ENCODE measurements around the gene RPH3AL. TPM values are rescaled to one million over a fixed set of nuclear protein-coding genes. Genes with fewer than 3 reads are reported as not detected.

The RPH3AL gene
- total RNA-seq, 4 donors from 2014 or later = 31.4 to 92.4 (median 48.6) TPM

DNA sequence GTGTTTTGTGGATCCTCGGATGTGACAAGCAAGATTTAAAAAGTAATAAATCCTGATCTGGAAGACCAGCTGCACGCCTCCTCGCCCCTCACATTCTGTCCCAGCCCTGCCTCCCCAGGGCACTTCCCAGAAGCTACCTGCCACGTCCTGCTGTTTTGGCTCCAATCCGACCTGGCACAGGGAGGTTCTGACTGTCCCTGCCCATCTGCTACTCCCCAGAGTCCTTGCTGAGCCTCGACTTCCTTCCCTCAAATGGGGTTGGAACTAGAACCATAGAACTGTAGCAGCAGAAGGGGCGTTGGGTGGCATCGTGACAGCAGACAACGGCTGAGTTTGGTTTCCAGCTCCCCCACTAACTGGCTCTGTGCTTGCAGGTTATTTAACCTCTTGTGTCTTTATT, 71.7 kb downstream of the RPH3AL start:
- peaks cover 0 to 6% (median 0%) of the 10 kb centered on the region in 3 donors for H3K36me3 ChIP-seq
- peak in 2 of 3 donors; percentile 4 to 13 for DNase-seq
- TF ChIP-seq, protein P1, sequence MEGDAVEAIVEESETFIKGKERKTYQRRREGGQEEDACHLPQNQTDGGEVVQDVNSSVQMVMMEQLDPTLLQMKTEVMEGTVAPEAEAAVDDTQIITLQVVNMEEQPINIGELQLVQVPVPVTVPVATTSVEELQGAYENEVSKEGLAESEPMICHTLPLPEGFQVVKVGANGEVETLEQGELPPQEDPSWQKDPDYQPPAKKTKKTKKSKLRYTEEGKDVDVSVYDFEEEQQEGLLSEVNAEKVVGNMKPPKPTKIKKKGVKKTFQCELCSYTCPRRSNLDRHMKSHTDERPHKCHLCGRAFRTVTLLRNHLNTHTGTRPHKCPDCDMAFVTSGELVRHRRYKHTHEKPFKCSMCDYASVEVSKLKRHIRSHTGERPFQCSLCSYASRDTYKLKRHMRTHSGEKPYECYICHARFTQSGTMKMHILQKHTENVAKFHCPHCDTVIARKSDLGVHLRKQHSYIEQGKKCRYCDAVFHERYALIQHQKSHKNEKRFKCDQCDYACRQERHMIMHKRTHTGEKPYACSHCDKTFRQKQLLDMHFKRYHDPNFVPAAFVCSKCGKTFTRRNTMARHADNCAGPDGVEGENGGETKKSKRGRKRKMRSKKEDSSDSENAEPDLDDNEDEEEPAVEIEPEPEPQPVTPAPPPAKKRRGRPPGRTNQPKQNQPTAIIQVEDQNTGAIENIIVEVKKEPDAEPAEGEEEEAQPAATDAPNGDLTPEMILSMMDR (IDR thresholded peaks at IDR 0.05) = no peak
- TF ChIP-seq POLR2A (IDR thresholded peaks at IDR 0.05) = no peak
- H3K4me3 ChIP-seq = no peak overlapping the region
- no peaks in the 10 kb centered on the region for H3K27me3 ChIP-seq
- no peak overlapping the region for H3K27ac ChIP-seq
- H3K4me1 ChIP-seq = no peaks in the 10 kb centered on the region
- no peaks in the 10 kb centered on the region for H3K9me3 ChIP-seq

GRCh38 chr17:280216-280615, 72.4 kb downstream of the RPH3AL start:
- Histone ChIP-seq H3K36me3 (peaks cover 0 to 4% (median 0%) of the 10 kb centered on the region in 3 donors), H3K9me3 (no peaks in the 10 kb centered on the region), H3K4me3 (no peak overlapping the region), H3K4me1 (no peaks in the 10 kb centered on the region), H3K27me3 (no peaks in the 10 kb centered on the region), H3K27ac (no peak overlapping the region)
- TF ChIP-seq, protein P1 (IDR thresholded peaks at IDR 0.05) = no peak
- TF ChIP-seq POLR2A (IDR thresholded peaks at IDR 0.05) = no peak
- peak in 2 of 3 donors; percentile 28 to 34 for DNase-seq

DNA sequence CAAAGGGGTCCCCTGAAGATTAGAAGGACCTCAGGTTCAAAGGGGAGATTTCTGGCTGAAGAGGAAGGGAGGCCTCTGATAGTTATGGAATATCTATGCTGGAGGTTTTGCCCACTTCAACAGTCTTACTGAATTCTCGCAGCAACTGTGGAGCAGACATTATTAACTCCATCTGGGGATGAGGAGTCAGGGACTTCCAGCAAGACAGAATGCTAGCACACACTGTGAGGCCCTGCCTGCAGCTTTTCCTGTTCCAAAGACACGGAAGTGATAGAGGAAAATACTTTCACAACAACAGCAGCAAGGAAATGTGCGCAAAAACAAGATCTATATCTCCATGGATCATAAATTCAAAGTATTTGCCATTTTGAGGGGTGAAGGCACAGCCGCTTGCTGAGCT, 72.8 kb downstream of the RPH3AL start:
- Histone ChIP-seq H3K27me3 (no peaks in the 10 kb centered on the region), H3K36me3 (peaks cover 0 to under 1% (median 0%) of the 10 kb centered on the region in 3 donors), H3K9me3 (no peaks in the 10 kb centered on the region), H3K4me3 (no peak overlapping the region), H3K4me1 (no peaks in the 10 kb centered on the region), H3K27ac (no peak overlapping the region)
- DNase-seq = no peak
- TF ChIP-seq, protein P1 (IDR thresholded peaks at IDR 0.05) = no peak
- TF ChIP-seq POLR2A (IDR thresholded peaks at IDR 0.05) = no peak

DNA sequence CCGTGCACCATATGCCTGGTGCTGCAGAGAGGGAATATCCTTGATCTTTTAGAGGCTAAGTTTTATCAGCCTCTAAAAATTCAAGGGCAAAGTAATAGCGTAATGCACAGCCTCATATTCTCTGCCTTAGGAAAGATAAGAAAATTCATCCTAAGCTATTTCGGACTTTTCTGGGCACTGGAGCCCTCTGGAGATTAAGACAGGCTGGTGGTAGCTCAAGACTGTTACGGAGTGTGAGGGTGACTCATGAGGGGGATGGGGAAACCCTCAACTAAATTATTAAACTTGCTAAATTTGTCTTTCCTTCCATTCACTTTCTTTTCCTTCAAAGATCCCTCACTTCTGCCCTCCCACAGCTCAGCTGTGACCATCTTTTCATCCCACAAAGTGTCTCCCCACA, 73.3 kb downstream of the RPH3AL start:
- Histone ChIP-seq H3K27me3 (no peaks in the 10 kb centered on the region), H3K4me3 (no peak overlapping the region), H3K36me3 (no peaks in the 10 kb centered on the region), H3K4me1 (no peaks in the 10 kb centered on the region), H3K27ac (no peak overlapping the region), H3K9me3 (no peaks in the 10 kb centered on the region)
- no peak for TF ChIP-seq POLR2A (IDR thresholded peaks at IDR 0.05)
- TF ChIP-seq, protein P1 (IDR thresholded peaks at IDR 0.05) = no peak
- no peak for DNase-seq

DNA sequence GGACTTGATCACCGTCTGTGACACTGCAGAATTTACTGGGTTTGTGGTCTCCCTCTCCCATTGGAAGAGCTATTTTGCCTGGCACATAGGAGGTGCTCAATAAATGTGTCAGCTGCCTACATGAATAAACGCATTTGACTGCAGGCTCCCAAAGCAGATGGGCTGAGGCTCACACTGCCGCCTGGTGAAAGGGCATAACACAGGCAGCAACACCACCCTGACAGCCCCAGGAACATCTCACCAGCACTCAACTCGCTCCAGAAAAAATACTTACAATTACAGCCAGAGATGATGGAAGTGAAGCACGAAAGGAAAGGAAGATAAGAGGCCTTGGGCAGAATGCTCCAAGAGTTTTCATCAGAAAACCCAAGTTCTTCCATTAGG, 73.9 kb downstream of the RPH3AL start:
- TF ChIP-seq, protein P1 (IDR thresholded peaks at IDR 0.05) = no peak
- TF ChIP-seq POLR2A (IDR thresholded peaks at IDR 0.05) = no peak
- Histone ChIP-seq H3K27me3 (no peaks in the 10 kb centered on the region), H3K4me3 (no peak overlapping the region), H3K9me3 (no peaks in the 10 kb centered on the region), H3K4me1 (no peaks in the 10 kb centered on the region), H3K36me3 (no peaks in the 10 kb centered on the region), H3K27ac (no peak overlapping the region)
- DNase-seq = peak in 2 of 3 donors; percentile 3 to 18

All from Peyer's patch (tissue), 4 donors.